ENCODE data around the gene PPP2R1B. TPM values are rescaled to one million over a fixed set of nuclear protein-coding genes. Genes with fewer than 3 reads are reported as not detected.

Gene PPP2R1B
- total and polyA plus RNA-seq, 2 donors (not counting 3 experiments of a cell fraction or from before 2014, with no cell fraction given): 18.0 to 50.8 TPM

- H4K20me1 ChIP-seq (replicated peaks; ENCODE audit: control insufficient read depth, extremely low read depth, insufficient read depth, low read length): no peaks in the 10 kb centered on the region
- H3K4me3 ChIP-seq (replicated peaks in 1 of 3; ENCODE audit: insufficient read depth in 1 of 3, low read depth in 1 of 3, low read length in 3 of 3): no peak overlapping the region
- no peak overlapping the region for H3K9ac ChIP-seq (replicated peaks; ENCODE audit: extremely low read depth, insufficient read depth, low read length)
- FAIRE-seq (no peak), DNase-seq (ENCODE audit: low read depth, low spot score) (no peak)
- no peaks in the 10 kb centered on the region for H3K9me3 ChIP-seq (replicated peaks; ENCODE audit: control insufficient read depth, insufficient read depth, low read length)
- H3K9me1 ChIP-seq (replicated peaks; ENCODE audit: control insufficient read depth, extremely low read depth, insufficient read depth, low read length): no peaks in the 10 kb centered on the region
- H3K27ac ChIP-seq (ENCODE audit: insufficient read depth, low read depth, low read length): no peak overlapping the region
- ChIA-PET POLR2A (no interaction called here), CTCF (interaction anchor here (2.5 kb wide), 1 partner anchor 8 kb away, joined by 11 read pairs; no protein-coding TSS in a partner anchor)
- dilution Hi-C loops (cut with MboI; ENCODE audit: extremely low pct_ligation_motif_present, low sequenced_read_pairs) (no loop called here), intact Hi-C loops (cut with micrococcal nuclease) (no loop called here)
- H3K4me1 ChIP-seq (ENCODE audit: control insufficient read depth, extremely low read depth, insufficient read depth, low read length): no peaks in the 10 kb centered on the region
- H3K27me3 ChIP-seq (ENCODE audit: control insufficient read depth in 2 of 2, insufficient read depth in 2 of 2, low read length in 2 of 2): no peaks in the 10 kb centered on the region
- no peaks in the 10 kb centered on the region for H3K79me2 ChIP-seq (ENCODE audit: control insufficient read depth, insufficient read depth, low read length)
- no TSS peak for BruUV-seq (replicated peaks)
- H3K36me3 ChIP-seq (ENCODE audit: control insufficient read depth in 2 of 2, extremely low read depth in 1 of 2, insufficient read depth in 2 of 2, low read length in 2 of 2): no peaks in the 10 kb centered on the region
- H2AFZ ChIP-seq (ENCODE audit: low read depth, low read length): no peak overlapping the region
- H3K4me2 ChIP-seq (ENCODE audit: insufficient read depth, low read length): no peak overlapping the region
- TF ChIP-seq FOS (IDR thresholded peaks at IDR 0.05; ENCODE audit: borderline replicate concordance, insufficient read depth, low read length) (no peak), MYC (IDR thresholded peaks at IDR 0.05; ENCODE audit: low read depth, low read length) (no peak), JUN (IDR thresholded peaks at IDR 0.05; ENCODE audit: borderline replicate concordance, insufficient read depth, insufficient read length, low read depth) (no peak), POLR2A (IDR thresholded peaks at IDR 0.05; ENCODE audit: low read depth, low read length) (no peak), GATA2 (IDR thresholded peaks at IDR 0.05; ENCODE audit: insufficient read depth, insufficient read length, low read depth, low read length) (no peak), EZH2 (IDR thresholded peaks at IDR 0.05; ENCODE audit: borderline replicate concordance, low read depth, low read length, severe bottlenecking) (no peak)
- TF ChIP-seq, protein P1, sequence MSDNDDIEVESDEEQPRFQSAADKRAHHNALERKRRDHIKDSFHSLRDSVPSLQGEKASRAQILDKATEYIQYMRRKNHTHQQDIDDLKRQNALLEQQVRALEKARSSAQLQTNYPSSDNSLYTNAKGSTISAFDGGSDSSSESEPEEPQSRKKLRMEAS (IDR thresholded peaks at IDR 0.05; ENCODE audit: insufficient read depth, insufficient read length): no peak
Observed at GRCh38 chr11:111693224-111693937, 72.8 kb downstream of the PPP2R1B start.

GRCh38 chr11:111691741-111692140 is 74.4 kb downstream of the PPP2R1B start:
- Histone ChIP-seq H3K4me1 (ENCODE audit: control insufficient read depth, extremely low read depth, insufficient read depth, low read length) (no peaks in the 10 kb centered on the region), H3K79me2 (ENCODE audit: control insufficient read depth, insufficient read depth, low read length) (no peaks in the 10 kb centered on the region), H3K36me3 (ENCODE audit: control insufficient read depth in 2 of 2, extremely low read depth in 1 of 2, insufficient read depth in 2 of 2, low read length in 2 of 2) (no peaks in the 10 kb centered on the region), H3K4me3 (replicated peaks in 1 of 3; ENCODE audit: insufficient read depth in 1 of 3, low read depth in 1 of 3, low read length in 3 of 3) (no peak overlapping the region), H3K9me1 (replicated peaks; ENCODE audit: control insufficient read depth, extremely low read depth, insufficient read depth, low read length) (no peaks in the 10 kb centered on the region), H3K9me3 (replicated peaks; ENCODE audit: control insufficient read depth, insufficient read depth, low read length) (no peaks in the 10 kb centered on the region), H3K4me2 (ENCODE audit: insufficient read depth, low read length) (no peak overlapping the region), H3K27me3 (ENCODE audit: control insufficient read depth in 2 of 2, insufficient read depth in 2 of 2, low read length in 2 of 2) (no peaks in the 10 kb centered on the region), H3K27ac (ENCODE audit: insufficient read depth, low read depth, low read length) (no peak overlapping the region), H4K20me1 (replicated peaks; ENCODE audit: control insufficient read depth, extremely low read depth, insufficient read depth, low read length) (no peaks in the 10 kb centered on the region), H2AFZ (ENCODE audit: low read depth, low read length) (no peak overlapping the region), H3K9ac (replicated peaks; ENCODE audit: extremely low read depth, insufficient read depth, low read length) (no peak overlapping the region)
- BruUV-seq (replicated peaks): no TSS peak
- dilution Hi-C loops (cut with MboI; ENCODE audit: extremely low pct_ligation_motif_present, low sequenced_read_pairs): no loop called here
- FAIRE-seq (no peak), DNase-seq (ENCODE audit: low read depth, low spot score) (no peak)
- TF ChIP-seq FOS (IDR thresholded peaks at IDR 0.05; ENCODE audit: borderline replicate concordance, insufficient read depth, low read length): no peak
- TF ChIP-seq EZH2 (IDR thresholded peaks at IDR 0.05; ENCODE audit: borderline replicate concordance, low read depth, low read length, severe bottlenecking): no peak
- no peak for TF ChIP-seq MYC (IDR thresholded peaks at IDR 0.05; ENCODE audit: low read depth, low read length)
- TF ChIP-seq, protein P1 (IDR thresholded peaks at IDR 0.05; ENCODE audit: insufficient read depth, insufficient read length): no peak
- TF ChIP-seq GATA2 (IDR thresholded peaks at IDR 0.05; ENCODE audit: insufficient read depth, insufficient read length, low read depth, low read length): no peak
- TF ChIP-seq, protein P2, sequence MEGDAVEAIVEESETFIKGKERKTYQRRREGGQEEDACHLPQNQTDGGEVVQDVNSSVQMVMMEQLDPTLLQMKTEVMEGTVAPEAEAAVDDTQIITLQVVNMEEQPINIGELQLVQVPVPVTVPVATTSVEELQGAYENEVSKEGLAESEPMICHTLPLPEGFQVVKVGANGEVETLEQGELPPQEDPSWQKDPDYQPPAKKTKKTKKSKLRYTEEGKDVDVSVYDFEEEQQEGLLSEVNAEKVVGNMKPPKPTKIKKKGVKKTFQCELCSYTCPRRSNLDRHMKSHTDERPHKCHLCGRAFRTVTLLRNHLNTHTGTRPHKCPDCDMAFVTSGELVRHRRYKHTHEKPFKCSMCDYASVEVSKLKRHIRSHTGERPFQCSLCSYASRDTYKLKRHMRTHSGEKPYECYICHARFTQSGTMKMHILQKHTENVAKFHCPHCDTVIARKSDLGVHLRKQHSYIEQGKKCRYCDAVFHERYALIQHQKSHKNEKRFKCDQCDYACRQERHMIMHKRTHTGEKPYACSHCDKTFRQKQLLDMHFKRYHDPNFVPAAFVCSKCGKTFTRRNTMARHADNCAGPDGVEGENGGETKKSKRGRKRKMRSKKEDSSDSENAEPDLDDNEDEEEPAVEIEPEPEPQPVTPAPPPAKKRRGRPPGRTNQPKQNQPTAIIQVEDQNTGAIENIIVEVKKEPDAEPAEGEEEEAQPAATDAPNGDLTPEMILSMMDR (IDR thresholded peaks at IDR 0.05; ENCODE audit: extremely low read depth in 1 of 2, insufficient read depth in 1 of 2, low read depth in 1 of 2, low read length in 2 of 2): no peak
- no peak for TF ChIP-seq POLR2AphosphoS5 (IDR thresholded peaks at IDR 0.05; ENCODE audit: insufficient read depth, low read depth, low read length)
- no peak for TF ChIP-seq JUN (IDR thresholded peaks at IDR 0.05; ENCODE audit: borderline replicate concordance, insufficient read depth, insufficient read length, low read depth)
- no peak for TF ChIP-seq POLR2A (IDR thresholded peaks at IDR 0.05; ENCODE audit: low read depth, low read length)
- ChIA-PET POLR2A (no interaction called here), CTCF (interaction anchor here (0.6 to 1.7 kb wide), 2 partner anchors 22 to 86 kb away, joined by 3 to 5 read pairs; no protein-coding TSS in a partner anchor)
- intact Hi-C loops (cut with micrococcal nuclease): no loop called here
